ENCODE data around the gene FKBP5.

DNA sequence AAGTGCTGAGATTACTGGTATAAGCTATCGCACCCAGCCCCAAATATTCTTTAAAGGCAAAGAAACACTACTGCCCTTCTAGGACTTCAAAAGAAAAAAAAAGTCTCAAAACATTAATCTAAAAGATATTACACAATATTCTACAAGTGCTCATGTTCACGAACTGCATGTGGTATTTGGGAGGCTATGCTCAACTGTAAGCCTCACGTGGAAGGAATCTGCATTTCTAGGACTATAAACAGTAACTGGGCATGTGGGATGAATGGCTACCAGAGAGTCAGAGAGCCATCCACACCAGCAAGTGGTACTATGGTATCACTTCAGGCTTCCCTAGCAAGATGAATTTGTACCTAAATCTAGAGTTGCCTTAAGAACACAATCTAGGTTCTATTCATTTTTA, 50.0 kb downstream of the FKBP5 start:
- TF ChIP-seq, protein P1, sequence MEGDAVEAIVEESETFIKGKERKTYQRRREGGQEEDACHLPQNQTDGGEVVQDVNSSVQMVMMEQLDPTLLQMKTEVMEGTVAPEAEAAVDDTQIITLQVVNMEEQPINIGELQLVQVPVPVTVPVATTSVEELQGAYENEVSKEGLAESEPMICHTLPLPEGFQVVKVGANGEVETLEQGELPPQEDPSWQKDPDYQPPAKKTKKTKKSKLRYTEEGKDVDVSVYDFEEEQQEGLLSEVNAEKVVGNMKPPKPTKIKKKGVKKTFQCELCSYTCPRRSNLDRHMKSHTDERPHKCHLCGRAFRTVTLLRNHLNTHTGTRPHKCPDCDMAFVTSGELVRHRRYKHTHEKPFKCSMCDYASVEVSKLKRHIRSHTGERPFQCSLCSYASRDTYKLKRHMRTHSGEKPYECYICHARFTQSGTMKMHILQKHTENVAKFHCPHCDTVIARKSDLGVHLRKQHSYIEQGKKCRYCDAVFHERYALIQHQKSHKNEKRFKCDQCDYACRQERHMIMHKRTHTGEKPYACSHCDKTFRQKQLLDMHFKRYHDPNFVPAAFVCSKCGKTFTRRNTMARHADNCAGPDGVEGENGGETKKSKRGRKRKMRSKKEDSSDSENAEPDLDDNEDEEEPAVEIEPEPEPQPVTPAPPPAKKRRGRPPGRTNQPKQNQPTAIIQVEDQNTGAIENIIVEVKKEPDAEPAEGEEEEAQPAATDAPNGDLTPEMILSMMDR (IDR thresholded peaks at IDR 0.05 in 8 of 11, conservative IDR thresholded peaks at IDR 0.05 in 3 of 11) = no peak
- peak in 1 of 3 donors; percentile 45 for TF ChIP-seq POLR2AphosphoS5 (IDR thresholded peaks at IDR 0.05)

Data from spleen (tissue), 7 donors.